ENCODE measurements around the gene ATP11C.

ATP11C gene

DNA sequence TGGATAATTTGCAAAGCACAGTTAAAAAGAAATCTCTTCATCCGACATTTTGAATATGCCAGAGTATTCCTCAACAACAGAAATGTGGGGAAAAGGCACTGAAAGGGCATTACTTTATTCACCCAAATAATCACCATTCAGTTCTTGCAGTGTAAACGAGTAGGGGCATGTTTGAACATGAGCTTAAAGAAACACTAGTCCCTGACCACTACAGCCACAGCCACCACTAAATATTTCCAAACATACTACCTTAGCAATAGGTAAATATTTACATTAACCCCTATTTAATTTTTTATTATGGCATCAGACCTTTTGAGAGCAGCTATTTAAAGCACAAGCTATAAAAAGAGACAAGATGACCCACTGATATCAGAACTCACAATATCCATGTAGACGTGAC, 252.5 kb downstream of the ATP11C start:
- Histone ChIP-seq H3K4me2 (no peak overlapping the region), H3K36me3 (ENCODE audit: insufficient read depth) (no peaks in the 10 kb centered on the region), H3K79me2 (ENCODE audit: insufficient read depth, low read depth) (no peaks in the 10 kb centered on the region), H3K4me3 (IDR thresholded peaks at IDR 0.05; ENCODE audit: insufficient read depth, low read depth, low read length) (no peak overlapping the region), H3K27me3 (ENCODE audit: insufficient read depth, low read depth) (no peaks in the 10 kb centered on the region), H3K9ac (no peak overlapping the region), H3K4me1 (ENCODE audit: low read depth, poor library complexity, severe bottlenecking) (no peaks in the 10 kb centered on the region), H3K27ac (no peak overlapping the region), H4K20me1 (ENCODE audit: insufficient read depth) (no peaks in the 10 kb centered on the region), H2AFZ (ENCODE audit: low read depth) (no peak overlapping the region)
- no peak for TF ChIP-seq CTCF (conservative IDR thresholded peaks at IDR 0.05; ENCODE audit: low read depth, low read length)
